NT2/D1 (cell line): Measurements from ENCODE around the gene PSD.

Experiments used
- DNase-seq: peaks from one replicate; pipeline ENCODE4 v3.0.0-alpha.2; 2011; ENCODE audit warnings: low read depth, low spot score
- H3K27me3 ChIP-seq: 2 replicates; pipeline ENCODE4 v1.6.0; 2011; ENCODE audit warnings: mild to moderate bottlenecking; ENCODE audit not compliant: insufficient read length, insufficient read depth
- H3K36me3 ChIP-seq: 2 replicates; pipeline ENCODE4 v1.6.1; 2011; ENCODE audit warnings: mild to moderate bottlenecking, low read length, mixed read lengths; ENCODE audit not compliant: insufficient read depth, insufficient read length
- H3K4me1 ChIP-seq: 2 replicates; pipeline ENCODE4 v1.5.1; 2011; ENCODE audit not compliant: insufficient read depth, insufficient read length
- H3K4me3 ChIP-seq: 2 replicates; pipeline ENCODE4 v1.5.1; 2011; ENCODE audit warnings: low read depth; ENCODE audit not compliant: insufficient read length
- H3K9ac ChIP-seq: 2 replicates; pipeline ENCODE4 v1.6.0; 2011; ENCODE audit warnings: low read depth; ENCODE audit not compliant: insufficient read length
- H3K9me3 ChIP-seq: 2 replicates; pipeline ENCODE4 v1.5.1; 2011; ENCODE audit warnings: mild to moderate bottlenecking, low read length; ENCODE audit not compliant: insufficient read depth
- SUZ12 ChIP-seq: IDR thresholded peaks from 2 replicates; pipeline ENCODE4 v1.6.1; 2011; ENCODE audit not compliant: insufficient read length, insufficient read depth; ENCODE audit errors: extremely low read depth
- YY1 ChIP-seq: IDR thresholded peaks from 2 replicates; pipeline ENCODE4 v1.6.1; 2011; ENCODE audit not compliant: insufficient read length, insufficient read depth
- ZNF274 ChIP-seq: IDR thresholded peaks from 2 replicates; pipeline ENCODE4 v1.6.1; 2011; ENCODE audit warnings: mild to moderate bottlenecking, low read depth, low read length

Gene PSD

GRCh38 chr10:102400598-102401341 is 17.8 kb downstream of the PSD start:
- Histone ChIP-seq H3K4me3 (no peak overlapping the region), H3K27me3 (no peaks in the 10 kb centered on the region), H3K9ac (no peak overlapping the region), H3K36me3 (peaks cover 73% of the 10 kb centered on the region), H3K9me3 (no peaks in the 10 kb centered on the region), H3K4me1 (peaks cover 32% of the 10 kb centered on the region)
- no peak for TF ChIP-seq ZNF274
- TF ChIP-seq YY1 = no peak
- TF ChIP-seq SUZ12 = no peak
- DNase-seq = no peak

- no peak for TF ChIP-seq YY1
- TF ChIP-seq ZNF274 = no peak
- TF ChIP-seq SUZ12 = no peak
- Histone ChIP-seq H3K27me3 (no peaks in the 10 kb centered on the region), H3K9me3 (no peaks in the 10 kb centered on the region), H3K4me3 (no peak overlapping the region), H3K36me3 (peaks cover 73% of the 10 kb centered on the region), H3K9ac (peak overlapping the region; percentile 66), H3K4me1 (peaks cover 32% of the 10 kb centered on the region)
- DNase-seq = no peak
Observed at GRCh38 chr10:102400076-102400475, 18.5 kb downstream of the PSD start.

- Histone ChIP-seq H3K9ac (peak overlapping the region; percentile 66), H3K4me3 (peak overlapping the region; percentile 15), H3K27me3 (no peaks in the 10 kb centered on the region), H3K9me3 (no peaks in the 10 kb centered on the region), H3K4me1 (peaks cover 35% of the 10 kb centered on the region), H3K36me3 (peaks cover 70% of the 10 kb centered on the region)
- no peak for DNase-seq
- TF ChIP-seq YY1 (no peak), ZNF274 (no peak)
Observed at GRCh38 chr10:102399217-102400021, 19.2 kb downstream of the PSD start.

GRCh38 chr10:102398172-102399020 is 20.2 kb downstream of the PSD start:
- no peak for TF ChIP-seq YY1
- TF ChIP-seq SUZ12 = no peak
- no peak for TF ChIP-seq ZNF274
- Histone ChIP-seq H3K4me1 (peaks cover 32% of the 10 kb centered on the region), H3K4me3 (no peak overlapping the region), H3K9ac (no peak overlapping the region), H3K27me3 (no peaks in the 10 kb centered on the region), H3K36me3 (peaks cover 62% of the 10 kb centered on the region), H3K9me3 (no peaks in the 10 kb centered on the region)
- no peak for DNase-seq

- Histone ChIP-seq H3K9ac (no peak overlapping the region), H3K4me3 (no peak overlapping the region), H3K4me1 (peaks cover 30% of the 10 kb centered on the region), H3K27me3 (peaks cover 4% of the 10 kb centered on the region), H3K36me3 (peaks cover 54% of the 10 kb centered on the region), H3K9me3 (no peaks in the 10 kb centered on the region)
- TF ChIP-seq YY1 = no peak
- TF ChIP-seq SUZ12 = no peak
- no peak for TF ChIP-seq ZNF274
- DNase-seq = no peak
Observed at GRCh38 chr10:102397222-102398171, 21.1 kb downstream of the PSD start.

GRCh38 chr10:102396730-102397151 is 21.8 kb downstream of the PSD start:
- DNase-seq = no peak
- H3K27me3 ChIP-seq = peaks cover 4% of the 10 kb centered on the region
- no peaks in the 10 kb centered on the region for H3K9me3 ChIP-seq
- H3K4me3 ChIP-seq = peak overlapping the region; percentile 77
- no peak for TF ChIP-seq ZNF274
- no peak for TF ChIP-seq YY1
- H3K36me3 ChIP-seq = peaks cover 48% of the 10 kb centered on the region
- peaks cover 28% of the 10 kb centered on the region for H3K4me1 ChIP-seq
- peak overlapping the region; percentile 86 for H3K9ac ChIP-seq
